ENCODE measurements around the gene CATSPERD. TPM values are rescaled to one million over a fixed set of nuclear protein-coding genes. Genes with fewer than 3 reads are reported as not detected.

CATSPERD gene, protein sequence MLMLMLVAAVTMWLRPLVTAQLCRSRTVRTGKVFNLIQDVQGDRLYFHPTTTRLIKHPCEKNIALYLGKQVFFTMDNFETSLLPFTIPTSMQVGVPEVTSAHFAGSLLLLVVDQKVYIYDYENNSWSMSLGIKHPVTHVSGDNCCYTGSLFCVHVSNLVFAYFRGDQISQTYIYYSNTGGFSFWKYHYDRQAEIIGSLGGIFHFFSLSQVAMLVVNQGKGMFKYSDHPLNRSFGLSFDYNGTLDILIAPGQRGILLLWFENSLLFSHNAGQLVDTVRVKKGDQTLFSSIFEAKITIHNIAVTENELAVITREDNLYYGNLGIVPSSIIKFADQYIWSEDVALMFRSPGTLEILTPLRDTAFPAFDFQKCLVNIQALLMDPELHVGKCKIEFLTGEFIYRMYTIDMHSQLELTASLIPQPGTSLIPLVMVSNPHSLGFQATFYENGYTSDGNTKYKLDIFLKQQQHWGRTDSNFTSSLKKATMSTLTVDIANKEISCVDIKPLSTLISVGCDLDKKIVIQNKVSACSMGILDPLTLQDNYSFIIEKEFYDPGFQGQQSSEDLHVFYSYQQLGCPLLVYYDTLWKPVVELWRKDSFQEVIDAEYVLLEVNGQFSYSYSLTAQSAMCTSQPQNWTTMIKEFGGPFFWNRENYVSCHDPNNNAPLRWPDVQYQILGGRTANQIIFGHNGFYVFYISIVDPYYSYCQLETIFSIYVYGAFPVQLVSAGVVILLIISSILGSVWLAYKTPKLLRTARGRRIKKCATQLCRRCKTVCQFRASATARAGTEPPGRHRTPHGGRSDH
- polyA plus RNA-seq = not detected

DNA sequence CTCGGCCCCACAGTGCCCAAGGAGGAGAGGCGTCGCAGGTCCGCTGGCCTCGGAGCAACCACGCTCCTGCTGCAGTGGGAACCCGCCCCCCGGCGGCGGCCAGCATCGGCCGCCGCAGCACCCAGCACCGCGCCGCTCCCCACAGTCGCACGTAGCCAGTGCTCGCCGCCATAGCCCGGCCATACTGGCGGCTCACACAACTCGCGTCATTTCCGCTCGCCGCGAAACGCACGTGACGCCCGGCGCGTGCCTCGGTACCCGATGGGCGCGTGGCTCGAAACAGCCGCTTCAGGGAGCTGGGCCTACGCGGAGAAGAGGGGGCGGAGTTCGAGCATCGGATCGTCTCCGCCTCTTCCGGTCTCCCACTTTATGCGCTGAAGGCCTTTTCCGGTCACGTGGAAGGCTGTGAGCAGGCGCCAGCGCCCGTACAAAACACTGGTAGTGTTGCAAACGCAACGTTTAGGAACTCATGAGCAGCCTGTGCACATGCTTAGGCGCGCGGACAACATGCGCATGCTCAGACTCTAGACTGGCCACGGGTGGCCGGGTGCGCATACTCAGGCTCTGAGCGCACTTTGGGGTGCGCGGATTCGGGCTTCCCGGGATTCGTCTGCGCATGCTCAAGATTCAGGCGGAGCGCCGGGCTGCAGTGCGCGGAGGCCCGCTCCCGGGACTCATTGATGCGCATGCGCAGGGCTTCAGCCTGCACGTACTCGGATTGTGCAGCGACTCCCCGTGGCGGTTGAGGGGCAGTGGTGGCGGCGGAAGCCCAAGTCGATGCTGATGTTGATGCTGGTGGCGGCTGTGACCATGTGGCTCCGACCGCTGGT is at the start of gene CATSPERD, which contains the start of gene LONP1:
Gene CATSPERD (plus strand): TSS at position 677 of the 830 bp plus-strand sequence. CDS start 101 bp downstream, at position 778.
Gene LONP1 (minus strand): TSS at position 186 of the 830 bp plus-strand sequence. CDS start 14 bp downstream, at position 172.
- 0% methylated on average over 89 to 90 of the region's 90 CpGs for WGBS, 3 donors

DNA sequence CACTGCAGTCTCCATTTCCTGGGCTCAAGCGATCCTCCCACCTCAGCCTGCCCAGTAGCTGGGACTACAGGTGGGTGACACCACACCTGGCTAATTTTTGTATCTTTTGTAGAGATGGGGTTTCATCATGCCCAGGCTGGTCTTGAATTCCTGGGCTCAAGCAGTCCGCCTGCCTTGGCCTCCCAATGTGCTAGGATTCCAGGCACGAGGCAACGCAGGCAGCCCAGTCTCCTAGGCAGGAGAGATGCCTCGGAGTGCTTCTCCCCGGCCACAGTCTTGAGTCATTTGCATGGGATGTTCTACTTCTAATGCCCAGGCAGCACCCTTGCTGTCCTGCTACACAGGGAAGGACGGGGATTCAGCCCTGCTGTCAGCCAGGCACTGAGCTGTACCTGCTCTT is 48.8 kb upstream of the CATSPERD start:
- WGBS, 3 donors = 94 to 97% (median 95%) methylated on average over 7 of the region's 7 CpGs
- H3K27ac ChIP-seq (ENCODE audit: low read depth, low read length) = no peak overlapping the region

More for the DNA sequence above, at the start of gene CATSPERD, which contains the start of gene LONP1:
- H3K27ac ChIP-seq (ENCODE audit: low read depth, low read length) = peak within 1 kb of the TSS; percentile 91

DNA sequence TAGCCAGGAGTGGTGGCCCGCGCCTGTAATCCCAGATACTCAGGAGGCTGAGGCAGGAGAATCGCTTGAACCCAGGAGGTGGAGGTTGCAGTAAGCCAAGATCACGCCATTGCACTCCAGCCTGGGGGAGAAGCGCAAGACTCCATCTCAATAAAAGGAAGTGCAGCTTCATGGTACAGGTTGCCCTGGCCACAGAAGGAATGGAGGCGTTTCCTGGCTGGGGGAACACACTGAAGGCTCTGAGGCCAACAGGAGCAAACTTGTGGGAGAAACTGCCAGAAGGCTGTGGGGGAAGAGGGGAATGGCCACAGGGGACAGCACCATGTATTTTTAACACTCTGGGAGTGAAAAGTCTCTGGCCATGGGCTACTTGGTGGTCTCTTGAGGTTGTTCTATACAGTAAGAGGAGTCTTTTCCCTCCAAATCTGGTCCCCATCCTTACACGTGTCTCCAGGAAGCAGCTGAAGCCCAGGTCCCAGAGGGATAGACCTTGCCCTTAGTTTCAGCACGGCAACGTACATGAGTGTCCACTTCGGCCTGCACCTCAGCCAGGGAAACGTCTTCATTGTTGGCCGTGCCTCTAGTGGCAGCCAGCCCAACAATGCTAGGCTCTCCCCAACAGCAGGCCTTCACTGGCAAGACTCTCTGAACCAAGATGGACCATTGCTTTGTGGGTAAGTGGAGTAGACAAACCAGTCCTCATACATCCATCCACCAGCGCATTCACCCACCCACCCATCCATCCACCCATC is 47.6 kb upstream of the CATSPERD start:
- H3K27ac ChIP-seq (ENCODE audit: low read depth, low read length) = no peak overlapping the region
- 87 to 88% (median 87%) methylated on average over 13 of the region's 13 CpGs for WGBS, 3 donors

DNA sequence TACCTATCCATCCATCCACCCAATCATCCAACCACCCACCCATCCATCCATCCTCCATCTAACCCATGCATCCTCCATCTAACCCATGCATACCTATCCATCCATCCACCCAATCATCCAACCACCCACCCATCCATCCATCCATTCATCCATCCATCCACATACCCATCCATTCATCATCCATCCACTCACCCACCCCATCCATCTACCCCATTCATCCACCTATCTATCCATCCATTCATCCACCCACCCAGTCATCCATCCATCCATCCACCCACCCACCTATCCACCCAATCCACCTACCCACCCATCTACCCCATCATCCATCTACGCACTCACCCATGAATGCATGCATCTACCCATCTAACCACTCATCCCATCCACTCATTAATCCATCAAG is 46.7 kb upstream of the CATSPERD start:
- 93 to 98% (median 95%) methylated on average over 1 of the region's 1 CpG for WGBS, 3 donors
- H3K27ac ChIP-seq (ENCODE audit: low read depth, low read length) = no peak overlapping the region

DNA sequence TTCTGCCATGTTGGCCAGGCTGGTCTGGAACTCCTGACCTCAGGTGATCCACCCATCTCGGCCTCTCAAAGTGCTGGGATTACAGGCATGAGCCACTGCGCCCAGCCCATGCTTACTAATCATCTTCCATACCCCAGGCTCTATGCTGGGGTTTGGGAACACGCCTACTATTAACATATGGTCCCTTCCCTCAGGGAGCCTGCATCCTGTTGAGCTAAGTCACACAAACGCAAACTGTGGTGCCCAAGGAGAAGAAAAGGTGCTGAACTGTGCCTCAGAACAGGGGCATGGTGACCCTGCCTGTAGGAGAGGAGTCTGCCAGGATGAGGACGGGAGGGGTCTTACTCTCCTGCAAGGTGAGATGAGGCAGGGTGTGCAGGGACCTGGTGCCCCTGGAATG is 45.7 kb upstream of the CATSPERD start:
- 79 to 88% (median 86%) methylated on average over 5 of the region's 5 CpGs for WGBS, 3 donors
- no peak overlapping the region for H3K27ac ChIP-seq (ENCODE audit: low read depth, low read length)

DNA sequence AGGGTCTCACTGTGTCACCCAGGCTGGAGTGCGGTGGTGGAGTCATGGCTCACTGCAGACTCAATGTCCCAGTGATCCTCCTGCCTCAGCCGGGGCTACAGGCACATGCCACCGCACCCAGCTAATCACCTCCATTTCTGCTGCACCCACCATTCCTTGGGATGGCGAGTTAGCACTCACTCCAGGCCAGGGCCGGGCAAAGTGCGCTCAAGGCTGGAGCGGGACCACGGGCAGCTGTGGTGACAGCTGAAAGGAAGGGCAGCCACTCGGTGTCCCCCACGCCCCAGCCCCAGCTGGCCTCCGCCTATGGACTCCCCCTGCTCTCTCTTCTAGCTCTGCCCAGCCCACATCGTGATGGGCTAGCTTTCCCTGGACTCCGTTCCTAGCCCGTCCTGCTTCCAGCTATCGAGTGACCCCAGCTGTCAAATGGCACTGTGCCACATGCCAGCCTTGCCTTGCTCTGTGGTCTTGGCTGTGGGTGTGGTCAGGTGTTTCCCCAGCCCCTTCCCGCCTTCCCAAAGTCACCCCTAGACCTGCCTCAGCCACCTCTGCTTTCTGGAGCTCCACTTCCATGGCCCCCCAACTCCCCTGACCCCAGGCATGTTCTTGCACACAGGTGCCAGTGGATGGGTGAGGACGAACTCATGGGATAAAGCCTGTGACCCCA is 44.2 kb upstream of the CATSPERD start:
- 63 to 81% (median 80%) methylated on average over 17 of the region's 17 CpGs for WGBS, 3 donors

DNA sequence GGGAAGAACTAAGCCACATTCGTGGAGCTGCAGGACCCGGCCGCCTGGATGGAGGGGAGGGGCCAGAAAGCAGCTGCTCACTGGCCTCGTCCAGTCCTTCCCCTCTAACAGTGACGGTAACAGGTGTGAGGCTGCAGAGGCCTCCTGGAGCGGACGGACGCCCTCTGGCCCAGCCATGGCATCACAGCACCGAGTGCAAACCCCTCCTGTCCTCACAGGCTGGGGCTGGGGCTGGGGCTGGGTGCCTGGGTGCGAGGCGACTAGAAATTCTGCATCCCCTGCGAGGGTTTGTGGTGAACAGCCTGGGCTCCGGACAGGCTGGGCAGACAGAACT is 43.7 kb upstream of the CATSPERD start:
- WGBS, 3 donors = 60 to 85% (median 77%) methylated on average over 13 of the region's 13 CpGs
- H3K27ac ChIP-seq (ENCODE audit: low read depth, low read length) = no peak overlapping the region

More for the DNA sequence above, 44.2 kb upstream of the CATSPERD start:
- no peak overlapping the region for H3K27ac ChIP-seq (ENCODE audit: low read depth, low read length)

DNA sequence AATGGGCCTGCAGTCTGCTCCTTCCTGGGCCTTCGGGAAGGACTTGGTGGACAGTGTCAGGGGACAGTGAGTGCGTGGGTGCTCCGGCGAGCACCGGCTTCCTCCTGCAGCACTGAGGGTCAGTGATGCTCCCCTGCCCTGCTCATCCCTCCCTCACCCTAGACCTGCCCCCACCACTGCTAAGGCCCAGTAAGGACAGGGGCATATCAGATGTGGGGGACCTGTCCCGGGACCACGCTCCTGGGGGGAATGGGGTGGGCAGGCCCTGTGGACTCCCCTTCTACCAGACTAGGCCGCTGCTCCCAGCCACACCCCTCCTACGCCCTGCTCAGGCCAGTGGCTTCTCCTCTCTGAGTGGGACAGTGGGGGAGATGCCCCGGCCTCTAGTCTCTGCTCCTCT is 43.3 kb upstream of the CATSPERD start:
- H3K27ac ChIP-seq (ENCODE audit: low read depth, low read length) = no peak overlapping the region
- WGBS, 3 donors = 90 to 95% (median 93%) methylated on average over 10 of the region's 10 CpGs

DNA sequence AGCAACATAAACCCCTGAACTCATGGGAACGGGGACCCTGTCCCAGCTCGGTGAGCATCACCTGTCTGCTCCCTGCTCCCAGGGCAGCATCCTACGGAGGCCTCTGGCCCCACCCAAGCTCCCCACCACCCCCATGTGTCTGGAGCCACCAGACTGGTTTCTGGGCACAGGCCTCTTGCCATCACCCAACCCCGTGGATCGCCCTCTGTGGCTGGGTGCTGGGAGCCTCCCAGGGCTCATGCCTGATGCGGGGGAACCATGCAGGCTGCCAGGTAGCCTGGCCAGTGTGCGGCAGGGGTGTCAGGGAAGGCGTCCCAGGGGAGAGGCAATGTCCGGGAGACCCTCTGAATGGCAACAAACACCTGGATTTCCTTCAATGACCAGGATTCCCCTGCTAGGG is 42.9 kb upstream of the CATSPERD start:
- H3K27ac ChIP-seq (ENCODE audit: low read depth, low read length) = no peak overlapping the region
- 86 to 95% (median 92%) methylated on average over 9 of the region's 9 CpGs for WGBS, 3 donors

DNA sequence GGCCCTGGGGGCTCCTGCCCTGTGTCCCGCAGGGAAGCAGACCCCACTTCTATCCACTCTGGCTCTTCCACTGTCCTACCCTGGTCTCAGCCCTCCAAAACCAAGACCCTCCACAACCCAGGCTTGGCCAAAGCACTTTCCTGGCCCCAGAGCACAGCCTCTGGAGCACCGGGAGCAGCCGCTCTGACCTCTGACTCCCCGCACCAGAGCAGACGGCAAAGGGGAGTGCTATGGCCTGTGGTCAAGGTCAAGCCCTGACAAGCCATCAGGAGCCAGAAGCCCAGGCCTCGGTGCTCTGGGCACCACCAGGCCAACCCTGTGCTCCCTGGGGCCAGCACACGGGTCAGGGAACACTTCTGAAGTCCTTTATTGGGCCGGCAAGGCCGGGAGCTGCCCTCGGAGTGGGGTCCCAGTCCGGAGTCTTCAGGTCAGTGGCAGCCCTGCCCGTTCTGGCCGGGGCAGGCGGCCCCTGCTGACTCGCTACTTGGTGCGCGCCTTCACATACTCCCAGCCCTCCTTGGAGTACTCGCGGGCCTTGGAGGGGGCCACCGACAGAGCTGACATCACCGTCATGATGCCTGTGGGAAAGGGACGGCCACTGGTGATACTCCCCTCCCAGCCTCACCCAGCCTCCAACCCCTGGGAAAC is 42.2 kb upstream of the CATSPERD start:
- 86 to 92% (median 91%) methylated on average over 21 to 22 of the region's 22 CpGs for WGBS, 3 donors
- H3K27ac ChIP-seq (ENCODE audit: low read depth, low read length) = no peak overlapping the region

DNA sequence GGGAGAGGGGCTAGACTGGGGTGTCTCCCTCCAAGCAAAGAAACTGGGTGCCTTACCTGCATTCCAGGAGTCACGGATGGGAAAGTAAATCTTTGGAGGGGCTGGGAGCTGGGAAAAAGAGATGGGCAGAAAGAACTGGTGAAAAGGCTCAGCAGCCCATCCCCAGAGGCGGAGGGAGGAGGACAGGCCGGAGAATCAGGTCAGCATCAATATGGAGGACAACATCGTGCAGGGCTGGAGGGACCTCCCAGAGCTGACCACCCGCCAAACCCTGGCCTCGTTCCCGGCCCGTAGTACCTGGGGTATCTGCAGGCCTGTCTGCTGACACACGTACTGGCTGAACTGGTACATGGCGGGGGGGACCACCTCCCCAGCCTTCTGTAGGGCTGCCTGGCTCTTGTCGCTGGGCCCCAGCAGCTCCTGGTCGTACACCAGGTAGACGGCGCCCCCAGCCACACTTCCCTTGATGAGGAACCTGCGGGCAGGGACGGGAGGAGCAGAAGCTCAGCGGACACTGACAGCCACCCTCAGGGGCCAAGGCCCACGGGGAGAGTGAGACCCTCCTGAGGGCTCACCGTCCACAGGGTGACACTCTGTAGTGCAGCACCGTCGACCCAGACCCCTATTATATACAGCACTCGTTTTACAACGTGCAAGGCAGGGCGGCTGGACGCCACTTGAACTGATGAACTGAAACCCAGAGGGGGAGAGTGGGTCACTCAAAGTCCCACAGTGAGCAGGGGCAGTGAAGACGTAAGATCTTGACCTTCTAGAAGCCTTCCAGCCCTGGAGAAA is 41.0 kb upstream of the CATSPERD start:
- WGBS, 3 donors = 21 to 29% (median 22%) methylated on average over 21 to 26 of the region's 26 CpGs
- no peak overlapping the region for H3K27ac ChIP-seq (ENCODE audit: low read depth, low read length)

DNA sequence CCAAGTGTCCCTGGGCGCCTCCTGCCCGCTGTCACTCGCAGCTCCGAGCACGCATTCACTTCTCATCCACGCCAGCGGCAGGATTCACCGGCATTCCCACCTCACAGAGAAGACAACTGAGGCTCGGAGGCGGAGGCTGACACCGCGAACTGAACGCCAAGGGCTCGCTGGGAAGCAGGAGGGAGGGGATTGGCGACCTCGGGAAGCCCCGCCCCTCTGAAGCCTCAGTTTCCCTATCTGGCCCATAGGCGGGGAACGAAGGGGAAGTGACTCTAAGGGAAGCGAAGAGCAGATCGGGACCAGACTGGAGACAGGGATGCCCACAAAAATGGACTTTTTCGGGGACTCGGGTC is 40.4 kb upstream of the CATSPERD start:
- WGBS, 3 donors = 0 to 1% (median 0%) methylated on average over 23 of the region's 23 CpGs

DNA sequence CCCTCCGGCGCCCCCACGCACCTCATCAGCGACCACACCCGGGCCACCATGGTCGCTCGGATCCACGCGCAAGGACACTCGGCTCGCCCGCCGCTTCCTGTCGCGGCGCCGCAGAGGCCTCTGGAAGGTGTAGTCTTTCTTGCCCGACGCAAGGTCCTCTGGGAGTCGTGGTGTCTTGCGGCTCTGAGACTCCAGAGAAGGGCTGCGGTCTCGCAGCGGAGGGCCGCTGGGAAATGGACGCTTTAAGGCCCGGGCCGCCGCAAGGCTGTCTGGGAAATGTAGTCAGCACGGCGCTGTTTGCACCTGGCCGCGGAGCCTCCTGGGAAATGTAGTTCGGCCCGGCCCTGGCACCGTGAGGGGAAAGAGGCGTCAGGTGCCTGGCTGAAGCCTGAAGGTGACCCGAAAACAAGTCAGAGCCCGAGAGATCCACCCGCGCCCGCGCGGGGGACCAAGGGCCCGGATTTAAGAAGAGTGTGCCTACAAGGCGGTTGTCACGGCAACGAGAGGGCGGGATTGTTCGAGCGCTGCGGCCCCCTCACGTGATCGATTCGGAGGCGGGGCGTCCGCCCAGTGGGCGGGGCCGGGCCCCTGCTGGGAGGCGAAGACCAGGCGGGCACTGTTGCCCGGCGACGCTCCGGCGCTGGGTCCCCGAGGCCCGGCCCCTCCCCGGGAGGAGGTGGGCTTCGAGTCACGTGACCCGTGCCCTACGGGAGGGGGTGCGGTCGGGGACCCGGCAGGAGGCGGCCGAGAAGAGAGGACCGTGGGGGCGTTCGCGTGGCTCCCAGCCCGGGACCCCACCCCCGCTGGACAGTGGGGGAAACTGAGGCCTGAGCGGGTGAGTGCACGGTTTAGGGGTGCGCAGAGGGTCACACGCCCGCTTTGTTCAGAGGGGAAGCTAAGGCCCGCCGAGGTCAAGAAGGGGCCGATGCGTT is 39.7 kb upstream of the CATSPERD start, which contains the start of the genes HSD11B1L and MICOS13:
Gene HSD11B1L (plus strand): TSS at position 591 of the 932 bp plus-strand sequence. CDS start 3,806 bp downstream, outside the sequence.
Gene MICOS13 (minus strand): TSS at position 80 of the 932 bp plus-strand sequence. CDS start 30 bp downstream, at position 50.
- 0 to 1% (median 1%) methylated on average over 77 to 94 of the region's 94 CpGs for WGBS, 3 donors
- peak within 1 kb of the TSS; percentile 85 for H3K27ac ChIP-seq (ENCODE audit: low read depth, low read length)

More for the DNA sequence above, 40.4 kb upstream of the CATSPERD start:
- H3K27ac ChIP-seq (ENCODE audit: low read depth, low read length) = no peak overlapping the region

DNA sequence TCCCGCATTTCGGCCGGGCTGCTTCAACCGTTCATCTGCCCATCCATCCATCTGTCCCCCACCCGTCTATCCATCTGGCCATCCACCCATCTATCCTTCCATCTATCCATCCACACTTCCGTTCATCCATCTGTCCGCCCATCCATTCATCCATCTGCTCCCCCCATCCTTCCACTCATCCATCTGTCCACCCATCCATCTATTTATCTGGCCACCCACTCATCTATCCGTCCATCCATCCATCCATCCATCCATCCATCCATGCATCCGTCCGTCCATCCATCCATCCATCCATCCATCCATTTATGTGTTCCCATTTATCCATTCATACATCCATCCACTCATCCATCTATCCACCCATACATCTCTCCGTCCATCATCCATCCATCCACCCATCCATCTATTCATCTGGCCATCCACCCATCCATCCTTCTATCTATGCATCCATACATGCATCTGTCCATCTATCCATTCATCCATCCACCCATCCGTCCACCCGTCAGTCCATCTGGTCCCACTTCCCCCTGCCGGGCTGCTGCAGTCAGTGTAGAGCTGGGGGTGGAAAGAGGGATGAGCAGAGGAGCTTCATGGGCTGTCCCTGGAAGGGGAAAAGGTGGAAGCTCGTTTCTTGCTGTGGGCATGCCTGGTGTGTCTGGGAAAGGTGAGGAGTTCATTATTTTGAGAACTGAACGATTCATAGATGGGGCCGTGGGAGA is 38.9 kb upstream of the CATSPERD start:
- H3K27ac ChIP-seq (ENCODE audit: low read depth, low read length) = no peak overlapping the region
- WGBS, 3 donors = 59 to 67% (median 66%) methylated on average over 17 of the region's 17 CpGs
